ENCODE measurements around the gene LRRN2. TPM values are rescaled to one million over a fixed set of nuclear protein-coding genes. Genes with fewer than 3 reads are reported as not detected.
A peak's percentile ranks its signal among the peaks of the same experiment; 100 is the strongest.

The LRRN2 gene
- total and polyA plus RNA-seq, 11 donors, result 0.65 to 4.2 (median 1.5) TPM

GRCh38 chr1:204649721-204650521, 35.6 kb downstream of the LRRN2 start:
- peaks cover 0 to 22% (median 10%) of the 10 kb centered on the region in 9 donors for H3K27me3 ChIP-seq
- H3K4me1 ChIP-seq, result peaks cover 0 to 5% (median 0%) of the 10 kb centered on the region in 12 donors
- DNase-seq (no peak), ATAC-seq (no peak)
- TF ChIP-seq POLR2A (IDR thresholded peaks at IDR 0.05), result no peak
- TF ChIP-seq, protein P1, sequence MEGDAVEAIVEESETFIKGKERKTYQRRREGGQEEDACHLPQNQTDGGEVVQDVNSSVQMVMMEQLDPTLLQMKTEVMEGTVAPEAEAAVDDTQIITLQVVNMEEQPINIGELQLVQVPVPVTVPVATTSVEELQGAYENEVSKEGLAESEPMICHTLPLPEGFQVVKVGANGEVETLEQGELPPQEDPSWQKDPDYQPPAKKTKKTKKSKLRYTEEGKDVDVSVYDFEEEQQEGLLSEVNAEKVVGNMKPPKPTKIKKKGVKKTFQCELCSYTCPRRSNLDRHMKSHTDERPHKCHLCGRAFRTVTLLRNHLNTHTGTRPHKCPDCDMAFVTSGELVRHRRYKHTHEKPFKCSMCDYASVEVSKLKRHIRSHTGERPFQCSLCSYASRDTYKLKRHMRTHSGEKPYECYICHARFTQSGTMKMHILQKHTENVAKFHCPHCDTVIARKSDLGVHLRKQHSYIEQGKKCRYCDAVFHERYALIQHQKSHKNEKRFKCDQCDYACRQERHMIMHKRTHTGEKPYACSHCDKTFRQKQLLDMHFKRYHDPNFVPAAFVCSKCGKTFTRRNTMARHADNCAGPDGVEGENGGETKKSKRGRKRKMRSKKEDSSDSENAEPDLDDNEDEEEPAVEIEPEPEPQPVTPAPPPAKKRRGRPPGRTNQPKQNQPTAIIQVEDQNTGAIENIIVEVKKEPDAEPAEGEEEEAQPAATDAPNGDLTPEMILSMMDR (IDR thresholded peaks at IDR 0.05), result no peak
- no peaks in the 10 kb centered on the region for H3K9me3 ChIP-seq
- intact Hi-C loops (cut with DNase I), result no loop called here
- no peak overlapping the region for H3K4me3 ChIP-seq
- no peak overlapping the region for H3K27ac ChIP-seq
- no peaks in the 10 kb centered on the region for H3K36me3 ChIP-seq
- 89 to 95% (median 92%) methylated on average over 5 to 6 of the region's 6 CpGs for WGBS, 4 donors

DNA sequence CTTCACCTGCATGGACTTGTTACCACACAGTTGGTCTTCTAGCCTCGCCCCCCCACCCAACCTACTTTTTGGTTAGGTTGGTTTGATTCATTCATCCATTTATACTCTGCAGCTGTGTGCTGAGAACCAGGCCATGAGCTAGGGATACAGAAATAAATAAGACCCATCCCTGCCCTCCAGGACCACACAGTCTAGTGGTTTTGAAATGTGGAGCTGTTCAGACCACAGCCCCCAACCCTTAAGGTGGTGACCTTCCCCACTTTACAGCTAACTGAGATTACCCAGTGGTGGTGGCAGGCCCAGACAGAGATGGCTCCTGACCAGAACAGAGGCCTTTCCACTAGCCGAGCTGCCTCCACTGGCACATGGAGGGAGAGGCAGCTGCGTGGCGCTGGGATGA, 37.0 kb downstream of the LRRN2 start:
- WGBS, 4 donors, result 95 to 100% (median 97%) methylated on average over 4 of the region's 4 CpGs
- DNase-seq (no peak), ATAC-seq (no peak)
- intact Hi-C loops (cut with DNase I), result no loop called here
- Histone ChIP-seq H3K27me3 (peaks cover 0 to 22% (median 10%) of the 10 kb centered on the region in 9 donors), H3K27ac (no peak overlapping the region), H3K4me3 (no peak overlapping the region), H3K36me3 (no peaks in the 10 kb centered on the region), H3K4me1 (peaks cover 0 to 5% (median 0%) of the 10 kb centered on the region in 12 donors), H3K9me3 (no peaks in the 10 kb centered on the region)
- no peak for TF ChIP-seq POLR2A (IDR thresholded peaks at IDR 0.05)
- TF ChIP-seq, protein P1 (IDR thresholded peaks at IDR 0.05), result no peak

- no peak overlapping the region for H3K4me3 ChIP-seq
- H3K9me3 ChIP-seq, result no peaks in the 10 kb centered on the region
- H3K4me1 ChIP-seq, result peaks cover 0 to 5% (median 0%) of the 10 kb centered on the region in 12 donors
- TF ChIP-seq, protein P1 (IDR thresholded peaks at IDR 0.05), result no peak
- no peak for TF ChIP-seq POLR2A (IDR thresholded peaks at IDR 0.05)
- peaks cover 0 to 21% (median 4%) of the 10 kb centered on the region in 9 donors for H3K27me3 ChIP-seq
- H3K27ac ChIP-seq, result no peak overlapping the region
- no peak for DNase-seq
- no peak for ATAC-seq
- H3K36me3 ChIP-seq, result no peaks in the 10 kb centered on the region
- intact Hi-C loops (cut with DNase I), result no loop called here
Observed at GRCh38 chr1:204647805-204648153, 37.8 kb downstream of the LRRN2 start.

- H3K27me3 ChIP-seq, result peaks cover 0 to 18% (median under 1%) of the 10 kb centered on the region in 9 donors
- intact Hi-C loops (cut with DNase I), result no loop called here
- no peaks in the 10 kb centered on the region for H3K9me3 ChIP-seq
- peak in 3 of 4 donors; percentile 59 to 73 (median 68) for ATAC-seq
- no peak for DNase-seq
- no peak overlapping the region for H3K27ac ChIP-seq
- WGBS, 4 donors, result 3 to 21% (median 9%) methylated on average over 2 of the region's 2 CpGs
- H3K4me3 ChIP-seq, result no peak overlapping the region
- H3K4me1 ChIP-seq, result peaks cover 0 to 5% (median 0%) of the 10 kb centered on the region in 12 donors
- H3K36me3 ChIP-seq, result no peaks in the 10 kb centered on the region
- TF ChIP-seq, protein P1 (IDR thresholded peaks at IDR 0.05), result no peak
- no peak for TF ChIP-seq POLR2A (IDR thresholded peaks at IDR 0.05)
Observed at GRCh38 chr1:204647114-204647804, 38.3 kb downstream of the LRRN2 start.
